Tibial nerve (tissue), 4 donors: ENCODE data around the gene NPEPL1.

Experiments used
- EP300 ChIP-seq, 2 donors: sonication (generic); formaldehyde crosslinking; IDR thresholded peaks; one replicate each; pipeline ENCODE4 v1.6.1; 2017; ENCODE audit warnings: antibody characterized with exemption in 2 of 2, mild to moderate bottlenecking in 1 of 2
- POLR2A ChIP-seq, 2 donors: fragments of 450-650 bp; IDR thresholded peaks; one replicate each; pipeline ENCODE4 v1.6.1; 2017; ENCODE audit warnings: antibody characterized with exemption in 2 of 2, mild to moderate bottlenecking in 2 of 2, moderate library complexity in 2 of 2
- TF ChIP-seq, protein P1 (sequence below), 5 experiments: fragments of 200-600 bp in 3 of 5; fragments of 450-650 bp in 2 of 5; sonication (generic) in 3 of 5; IDR thresholded peaks; one replicate each; pipeline ENCODE4 v1.5.1; 2016 to 2019; ENCODE audit warnings: antibody characterized with exemption in 5 of 5, mild to moderate bottlenecking in 3 of 5, moderate library complexity in 2 of 5

DNA sequence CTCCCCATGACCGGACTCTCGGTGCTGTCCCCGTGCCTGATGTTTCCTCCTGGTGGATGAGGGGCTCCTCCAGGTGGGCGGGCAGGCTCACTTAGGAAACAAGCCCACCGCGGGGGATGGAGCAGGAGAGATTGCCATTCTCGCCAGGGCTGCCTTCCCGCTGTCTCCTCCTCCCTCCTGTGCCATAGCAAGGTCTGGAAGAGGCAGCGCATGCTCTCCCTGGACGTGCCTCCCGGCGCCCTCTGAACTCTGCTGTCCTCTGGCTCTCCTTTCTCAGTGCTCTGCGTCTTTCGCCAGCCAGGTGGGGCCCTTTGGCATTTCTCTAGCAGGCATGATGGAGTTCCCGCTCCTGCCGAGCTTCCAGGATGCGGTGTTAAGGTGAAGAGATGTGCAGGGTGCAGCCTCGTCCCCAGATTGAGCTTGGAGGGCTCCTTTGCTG lies 17.4 kb upstream of the NPEPL1 start:
- TF ChIP-seq, protein P1, sequence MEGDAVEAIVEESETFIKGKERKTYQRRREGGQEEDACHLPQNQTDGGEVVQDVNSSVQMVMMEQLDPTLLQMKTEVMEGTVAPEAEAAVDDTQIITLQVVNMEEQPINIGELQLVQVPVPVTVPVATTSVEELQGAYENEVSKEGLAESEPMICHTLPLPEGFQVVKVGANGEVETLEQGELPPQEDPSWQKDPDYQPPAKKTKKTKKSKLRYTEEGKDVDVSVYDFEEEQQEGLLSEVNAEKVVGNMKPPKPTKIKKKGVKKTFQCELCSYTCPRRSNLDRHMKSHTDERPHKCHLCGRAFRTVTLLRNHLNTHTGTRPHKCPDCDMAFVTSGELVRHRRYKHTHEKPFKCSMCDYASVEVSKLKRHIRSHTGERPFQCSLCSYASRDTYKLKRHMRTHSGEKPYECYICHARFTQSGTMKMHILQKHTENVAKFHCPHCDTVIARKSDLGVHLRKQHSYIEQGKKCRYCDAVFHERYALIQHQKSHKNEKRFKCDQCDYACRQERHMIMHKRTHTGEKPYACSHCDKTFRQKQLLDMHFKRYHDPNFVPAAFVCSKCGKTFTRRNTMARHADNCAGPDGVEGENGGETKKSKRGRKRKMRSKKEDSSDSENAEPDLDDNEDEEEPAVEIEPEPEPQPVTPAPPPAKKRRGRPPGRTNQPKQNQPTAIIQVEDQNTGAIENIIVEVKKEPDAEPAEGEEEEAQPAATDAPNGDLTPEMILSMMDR (IDR thresholded peaks at IDR 0.05), result no peak
- TF ChIP-seq POLR2A (IDR thresholded peaks at IDR 0.05) (no peak), EP300 (IDR thresholded peaks at IDR 0.05) (no peak)
